ENCODE results near the gene TGFB2.

TGFB2 gene

GRCh38 chr1:218462587-218462986, 117.5 kb downstream of the TGFB2 start:
- no peak for DNase-seq (ENCODE audit: low spot score)

- peak; percentile 21 for DNase-seq (ENCODE audit: low spot score)
Measured at GRCh38 chr1:218463194-218464156, 118.3 kb downstream of the TGFB2 start.

- no peak for DNase-seq (ENCODE audit: low spot score)
Measured at GRCh38 chr1:218464871-218465270, 119.7 kb downstream of the TGFB2 start.

GRCh38 chr1:218466341-218467010, 121.3 kb downstream of the TGFB2 start:
- no peak for DNase-seq (ENCODE audit: low spot score)

- no peak for DNase-seq (ENCODE audit: low spot score)
Measured at GRCh38 chr1:218467101-218468072, 122.3 kb downstream of the TGFB2 start.

- no peak for DNase-seq (ENCODE audit: low spot score)
Measured at GRCh38 chr1:218468711-218469110, 123.6 kb downstream of the TGFB2 start.

GRCh38 chr1:218472885-218473284, 127.7 kb downstream of the TGFB2 start:
- DNase-seq (ENCODE audit: low spot score): no peak

- DNase-seq (ENCODE audit: low spot score): no peak
Measured at GRCh38 chr1:218473522-218473921, 128.4 kb downstream of the TGFB2 start.

GRCh38 chr1:218474128-218474527, 129.0 kb downstream of the TGFB2 start:
- no peak for DNase-seq (ENCODE audit: low spot score)

- DNase-seq (ENCODE audit: low spot score): no peak
Measured at GRCh38 chr1:218475275-218475674, 130.1 kb downstream of the TGFB2 start.

GRCh38 chr1:218475699-218476098, 130.6 kb downstream of the TGFB2 start:
- no peak for DNase-seq (ENCODE audit: low spot score)

- peak; percentile 19 for DNase-seq (ENCODE audit: low spot score)
Measured at GRCh38 chr1:218476385-218476784, 131.2 kb downstream of the TGFB2 start.

- no peak for DNase-seq (ENCODE audit: low spot score)
Measured at GRCh38 chr1:218478336-218478735, 133.2 kb downstream of the TGFB2 start.

- peak; percentile 18 for DNase-seq (ENCODE audit: low spot score)
Measured at GRCh38 chr1:218479436-218480115, 134.4 kb downstream of the TGFB2 start.

GRCh38 chr1:218480137-218480536, 135.0 kb downstream of the TGFB2 start:
- DNase-seq (ENCODE audit: low spot score): peak; percentile 40

GRCh38 chr1:218480588-218481099, 135.5 kb downstream of the TGFB2 start:
- peak; percentile 9 for DNase-seq (ENCODE audit: low spot score)

- no peak for DNase-seq (ENCODE audit: low spot score)
Measured at GRCh38 chr1:218481116-218481775, 136.1 kb downstream of the TGFB2 start.

GRCh38 chr1:218482683-218483082, 137.5 kb downstream of the TGFB2 start:
- DNase-seq (ENCODE audit: low spot score): no peak

- DNase-seq (ENCODE audit: low spot score): no peak
Measured at GRCh38 chr1:218485241-218485928, 140.2 kb downstream of the TGFB2 start.

- no peak for DNase-seq (ENCODE audit: low spot score)
Measured at GRCh38 chr1:218488531-218488930, 143.4 kb downstream of the TGFB2 start.

Measured in hepatic stellate cell (primary cell).